Suppressor macrophage treated with lipopolysaccharide for 4 hours (primary cell): Measurements from ENCODE around the gene TAS1R3.
A peak's percentile ranks its signal among the peaks of the same experiment; 100 is the strongest.
"Not testable (repeated sequence)": the region's sequence is repeated elsewhere in the genome, so short reads cannot be mapped to it uniquely, and the experiment has no call there.

Experiments
- DNase-seq: peaks from one replicate; pipeline ENCODE4 v3.0.0-alpha.2; 2020

Gene TAS1R3

GRCh38 chr1:1354271-1355247 is 23.5 kb downstream of the TAS1R3 start:
- DNase-seq, result no peak

GRCh38 chr1:1355416-1355815 is 24.3 kb downstream of the TAS1R3 start:
- DNase-seq, result peak; percentile 23

DNA sequence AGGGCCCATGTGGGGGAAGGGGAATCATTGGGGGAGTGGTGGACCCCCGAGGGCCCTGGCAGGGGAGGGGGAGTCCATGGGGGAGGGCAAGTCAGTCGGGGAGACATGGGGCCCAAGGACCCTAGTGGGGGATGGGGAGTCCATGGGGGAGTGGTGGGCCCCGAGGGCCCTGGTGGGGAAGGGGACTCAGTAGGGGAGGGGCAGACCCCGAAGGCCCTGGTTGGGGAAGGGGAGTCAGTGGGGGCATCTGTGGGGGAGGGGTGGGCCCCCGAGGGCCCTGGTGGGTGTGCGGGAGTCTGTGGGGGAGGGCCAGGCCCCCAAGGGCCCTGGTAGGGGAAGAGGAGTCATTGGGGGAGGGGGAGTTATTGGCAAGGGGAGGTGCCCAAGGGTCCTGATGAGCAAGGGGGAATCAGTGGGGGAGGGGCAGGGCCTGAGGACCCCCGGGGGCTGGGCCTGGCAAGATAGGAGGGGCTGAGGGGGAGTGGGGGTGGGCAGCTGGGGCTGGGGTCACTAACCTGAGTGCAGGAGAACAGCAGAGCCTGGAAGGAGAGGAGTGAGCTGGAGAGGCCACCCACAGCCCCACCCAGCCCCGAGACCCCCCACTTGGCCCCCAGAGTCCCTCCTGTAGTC is 25.2 kb downstream of the TAS1R3 start:
- DNase-seq, result no peak

DNA sequence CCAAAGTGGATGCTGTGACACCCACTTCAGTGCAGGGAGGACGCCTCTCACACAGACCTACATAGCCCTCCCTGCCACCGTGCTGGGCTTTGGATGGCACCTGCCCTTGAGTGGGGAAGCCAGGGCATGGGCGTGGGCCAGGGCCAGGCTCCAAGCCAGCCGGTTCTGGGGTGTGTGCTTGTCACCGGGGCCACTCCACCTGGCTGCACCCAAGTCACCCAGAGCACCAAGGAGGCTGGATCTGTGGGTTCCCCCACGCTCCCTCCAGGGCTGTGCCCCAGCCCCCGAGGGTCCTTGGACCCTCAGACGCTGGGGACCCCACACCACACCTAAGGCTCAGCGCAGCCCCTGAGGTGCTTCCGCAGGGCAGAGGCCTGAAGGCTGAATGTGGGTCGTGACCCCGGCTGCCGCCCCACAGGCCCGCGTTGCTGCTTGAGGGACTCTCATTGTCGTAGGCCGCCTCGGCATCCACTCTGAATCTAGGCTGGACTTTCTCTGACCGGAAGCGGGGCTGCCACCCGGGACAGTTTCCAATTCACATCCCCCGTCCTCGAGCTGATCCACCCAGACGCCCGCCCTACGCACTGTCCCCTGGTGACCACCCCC is 25.8 kb downstream of the TAS1R3 start:
- DNase-seq, result no peak

- no peak for DNase-seq
These were observed 26.9 kb downstream of the TAS1R3 start for GRCh38 chr1:1357871-1358432.

- DNase-seq, result no peak
These were observed 27.6 kb downstream of the TAS1R3 start, which contains the start of gene MXRA8 for GRCh38 chr1:1358433-1359271. TSS of gene MXRA8 (minus strand) at chr1:1358555. CDS start at chr1:1358504, 51 bp downstream.

GRCh38 chr1:1359308-1359663 is 28.2 kb downstream of the TAS1R3 start:
- no peak for DNase-seq

DNA sequence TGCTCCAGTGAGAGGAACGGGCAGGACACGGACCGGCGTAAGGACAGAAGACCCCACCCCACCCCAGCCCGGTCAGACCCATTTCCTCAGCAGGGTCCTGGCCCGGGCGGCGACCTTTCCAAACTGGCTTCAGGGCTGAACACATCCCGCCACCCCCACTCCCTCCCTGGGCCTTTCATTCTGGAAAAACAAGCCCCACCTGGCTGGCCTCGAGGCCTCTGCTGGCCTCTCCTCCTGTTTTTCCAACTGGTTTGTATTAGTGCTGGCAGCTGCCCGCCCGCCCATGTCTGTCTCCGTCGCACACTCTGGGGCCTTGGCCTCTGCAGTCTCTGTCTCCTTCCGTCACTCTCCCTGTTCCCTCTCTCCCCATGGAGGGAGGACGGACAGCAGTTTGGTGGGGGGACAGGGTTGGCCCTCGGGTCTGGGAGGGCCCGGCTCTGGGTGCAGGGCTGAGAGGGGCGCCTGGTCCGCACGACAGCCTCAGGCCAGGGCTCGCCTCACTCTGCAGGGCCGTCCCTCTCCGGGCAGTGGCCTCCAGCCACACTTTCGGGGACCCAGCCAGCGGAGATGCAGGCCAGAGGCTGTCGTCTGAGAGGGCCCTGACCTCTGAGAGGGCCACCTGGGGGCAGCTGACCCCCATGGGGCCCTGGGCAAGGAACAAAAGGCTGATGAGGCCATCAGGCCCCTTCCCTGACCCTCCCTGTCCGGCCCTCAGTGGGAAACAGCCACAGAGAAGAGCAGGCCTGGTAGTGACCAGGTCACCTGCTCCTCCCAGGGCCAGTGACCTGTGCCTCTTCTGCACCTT is 28.8 kb downstream of the TAS1R3 start:
- no peak for DNase-seq

- DNase-seq, result no peak
These were observed 29.6 kb downstream of the TAS1R3 start for GRCh38 chr1:1360506-1361169.

- no peak for DNase-seq
These were observed 30.3 kb downstream of the TAS1R3 start for GRCh38 chr1:1361233-1361981.

GRCh38 chr1:1361982-1362423 is 30.9 kb downstream of the TAS1R3 start:
- DNase-seq, result no peak

DNA sequence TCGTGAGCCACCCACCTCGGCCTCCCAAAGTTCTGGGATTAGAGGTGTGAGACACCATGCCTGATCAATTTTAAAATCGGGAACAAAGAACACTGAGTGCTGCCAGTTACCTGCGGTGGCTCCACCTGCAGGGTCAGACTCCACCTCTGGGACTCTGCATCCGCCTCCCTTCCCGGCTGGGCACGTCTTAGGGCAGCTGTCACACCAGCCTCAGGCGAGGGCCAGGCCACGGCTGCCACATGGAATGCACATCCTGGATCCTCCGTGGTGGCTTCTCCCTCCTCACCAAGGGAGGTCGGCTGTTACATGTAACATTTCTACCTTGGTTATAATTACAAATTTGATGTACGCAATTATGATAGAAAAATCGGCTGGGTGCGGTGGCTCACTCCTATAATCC is 33.2 kb downstream of the TAS1R3 start:
- no peak for DNase-seq

GRCh38 chr1:1365875-1366698 is 35.0 kb downstream of the TAS1R3 start:
- DNase-seq, result no peak

DNA sequence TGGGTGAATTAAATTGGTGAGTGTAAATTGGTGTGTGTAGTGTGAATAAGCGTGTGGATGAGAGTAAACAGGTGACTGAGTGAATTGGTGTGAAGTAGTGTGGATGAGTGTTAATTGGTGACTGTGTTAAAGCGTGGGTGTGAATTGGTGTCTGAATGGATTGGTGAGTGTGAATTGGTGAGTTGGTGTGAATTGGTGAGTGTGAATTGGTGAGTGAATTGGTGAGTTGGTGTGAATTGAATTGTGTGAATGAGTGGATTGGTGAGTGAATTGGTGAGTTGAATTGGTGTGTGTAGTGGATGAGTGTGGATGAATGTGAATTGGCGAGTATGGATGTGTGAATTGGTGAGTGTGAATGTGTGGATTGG is 35.6 kb downstream of the TAS1R3 start:
- no peak for DNase-seq

- no peak for DNase-seq
These were observed 36.2 kb downstream of the TAS1R3 start for GRCh38 chr1:1367315-1367714.

- not testable (repeated sequence) for DNase-seq
These were observed 39.0 kb downstream of the TAS1R3 start for GRCh38 chr1:1370094-1370493.

DNA sequence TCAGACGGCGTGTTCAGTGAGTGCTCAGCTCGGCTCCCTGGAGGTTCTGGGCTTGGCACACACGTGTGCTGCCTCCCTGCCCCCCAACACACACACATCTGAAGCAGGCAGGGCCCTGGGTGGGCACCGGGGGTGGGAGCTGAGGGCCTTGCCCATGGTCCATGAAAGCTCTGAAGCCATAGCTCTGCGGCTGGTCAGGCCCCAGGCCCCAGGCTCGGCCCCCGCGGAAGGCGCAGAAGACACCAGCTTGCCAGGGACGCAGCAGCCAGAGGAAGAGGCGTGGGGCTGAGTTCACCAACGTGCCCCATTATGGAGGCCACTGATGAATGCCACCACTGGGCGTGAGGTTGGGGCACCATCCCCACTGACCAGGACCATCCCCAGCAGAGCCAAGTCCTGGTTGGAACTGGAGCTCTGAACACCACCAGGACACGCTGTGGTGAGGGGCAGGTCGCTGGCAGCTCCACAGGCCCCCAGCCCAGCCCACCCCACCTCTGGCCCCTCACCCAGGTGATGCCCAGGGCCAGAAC is 39.8 kb downstream of the TAS1R3 start:
- DNase-seq, result no peak

DNA sequence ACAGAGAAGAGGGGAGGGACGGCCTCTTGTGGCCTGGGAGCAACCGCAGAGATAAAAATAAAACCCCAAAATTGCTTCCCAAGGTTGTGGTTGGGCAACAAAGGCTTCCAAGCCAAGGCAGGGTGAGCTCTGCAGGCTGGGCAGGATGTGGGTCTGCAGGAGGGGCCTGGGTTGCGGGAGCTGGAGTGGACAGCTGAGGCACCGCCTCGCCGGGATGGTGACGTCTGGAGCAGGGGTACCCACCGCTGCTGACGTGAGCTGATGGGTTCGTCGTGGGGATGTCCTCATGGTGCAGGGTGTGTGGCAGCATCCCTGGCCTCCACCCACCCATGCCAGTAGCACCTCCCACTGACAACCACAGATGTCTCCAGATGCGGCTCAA is 40.3 kb downstream of the TAS1R3 start:
- no peak for DNase-seq
